ENCODE data around the gene MSRB3. TPM values are rescaled to one million over a fixed set of nuclear protein-coding genes. Genes with fewer than 3 reads are reported as not detected.

The MSRB3 gene
- total RNA-seq, 1 experiment from 2014 or later: 0.55 TPM

DNA sequence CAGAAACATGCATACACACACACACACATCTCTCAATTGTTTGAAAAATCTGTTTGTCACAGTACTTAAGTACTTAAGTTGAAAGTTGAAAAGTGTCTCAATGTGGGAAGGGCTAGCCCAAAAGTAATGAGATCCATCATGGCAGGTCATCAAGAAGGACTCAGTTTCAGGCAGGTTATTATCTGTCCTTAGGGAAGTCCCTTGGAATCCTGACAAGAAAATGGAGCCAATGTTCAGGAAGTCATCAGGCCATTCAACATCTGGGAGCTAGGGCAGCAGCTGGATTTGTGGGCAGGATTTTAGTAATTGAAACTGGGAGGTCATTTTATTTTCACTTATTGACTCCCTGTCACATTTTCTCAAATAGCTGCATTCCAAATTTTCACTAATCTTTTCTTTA lies 56.0 kb downstream of the MSRB3 start:
- intact Hi-C loops (cut with micrococcal nuclease; ENCODE audit: unreplicated experiment): no loop called here
- H2AFZ ChIP-seq: no peak overlapping the region
- H3K4me3 ChIP-seq: no peak overlapping the region
- ChIA-PET POLR2A (ENCODE audit: unreplicated experiment) (no interaction called here), CTCF (no interaction called here)
- H3K9me3 ChIP-seq (ENCODE audit: insufficient read depth, low read depth): 0 out of 2 replicates have a peak, but pooled peaks cover 4% of the 10 kb centered on the region
- no peak for DNase-seq
- TF ChIP-seq, protein P1, sequence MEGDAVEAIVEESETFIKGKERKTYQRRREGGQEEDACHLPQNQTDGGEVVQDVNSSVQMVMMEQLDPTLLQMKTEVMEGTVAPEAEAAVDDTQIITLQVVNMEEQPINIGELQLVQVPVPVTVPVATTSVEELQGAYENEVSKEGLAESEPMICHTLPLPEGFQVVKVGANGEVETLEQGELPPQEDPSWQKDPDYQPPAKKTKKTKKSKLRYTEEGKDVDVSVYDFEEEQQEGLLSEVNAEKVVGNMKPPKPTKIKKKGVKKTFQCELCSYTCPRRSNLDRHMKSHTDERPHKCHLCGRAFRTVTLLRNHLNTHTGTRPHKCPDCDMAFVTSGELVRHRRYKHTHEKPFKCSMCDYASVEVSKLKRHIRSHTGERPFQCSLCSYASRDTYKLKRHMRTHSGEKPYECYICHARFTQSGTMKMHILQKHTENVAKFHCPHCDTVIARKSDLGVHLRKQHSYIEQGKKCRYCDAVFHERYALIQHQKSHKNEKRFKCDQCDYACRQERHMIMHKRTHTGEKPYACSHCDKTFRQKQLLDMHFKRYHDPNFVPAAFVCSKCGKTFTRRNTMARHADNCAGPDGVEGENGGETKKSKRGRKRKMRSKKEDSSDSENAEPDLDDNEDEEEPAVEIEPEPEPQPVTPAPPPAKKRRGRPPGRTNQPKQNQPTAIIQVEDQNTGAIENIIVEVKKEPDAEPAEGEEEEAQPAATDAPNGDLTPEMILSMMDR (conservative IDR thresholded peaks at IDR 0.05): no peak
- no peak for TF ChIP-seq EZH2 (IDR thresholded peaks at IDR 0.05; ENCODE audit: low read depth)
- H4K20me1 ChIP-seq (ENCODE audit: insufficient read depth): no peaks in the 10 kb centered on the region
- no peak overlapping the region for H3K4me2 ChIP-seq
- H3K27ac ChIP-seq: no peak overlapping the region
- no peaks in the 10 kb centered on the region for H3K36me3 ChIP-seq (ENCODE audit: low read depth)
- H3K9me2 ChIP-seq (ENCODE audit: insufficient read depth): no peaks in the 10 kb centered on the region
- H3K4me1 ChIP-seq (replicated peaks; ENCODE audit: insufficient read depth): peaks cover 5% of the 10 kb centered on the region; the same call in 1 of the 2 replicates
- BruUV-seq (replicated peaks): no TSS peak
- H3F3A ChIP-seq (ENCODE audit: insufficient read depth, low read depth): no peaks in the 10 kb centered on the region
- no peaks in the 10 kb centered on the region for H3K27me3 ChIP-seq (ENCODE audit: insufficient read depth, low read depth)
- no peaks in the 10 kb centered on the region for H3K79me2 ChIP-seq (ENCODE audit: low read depth)

DNA sequence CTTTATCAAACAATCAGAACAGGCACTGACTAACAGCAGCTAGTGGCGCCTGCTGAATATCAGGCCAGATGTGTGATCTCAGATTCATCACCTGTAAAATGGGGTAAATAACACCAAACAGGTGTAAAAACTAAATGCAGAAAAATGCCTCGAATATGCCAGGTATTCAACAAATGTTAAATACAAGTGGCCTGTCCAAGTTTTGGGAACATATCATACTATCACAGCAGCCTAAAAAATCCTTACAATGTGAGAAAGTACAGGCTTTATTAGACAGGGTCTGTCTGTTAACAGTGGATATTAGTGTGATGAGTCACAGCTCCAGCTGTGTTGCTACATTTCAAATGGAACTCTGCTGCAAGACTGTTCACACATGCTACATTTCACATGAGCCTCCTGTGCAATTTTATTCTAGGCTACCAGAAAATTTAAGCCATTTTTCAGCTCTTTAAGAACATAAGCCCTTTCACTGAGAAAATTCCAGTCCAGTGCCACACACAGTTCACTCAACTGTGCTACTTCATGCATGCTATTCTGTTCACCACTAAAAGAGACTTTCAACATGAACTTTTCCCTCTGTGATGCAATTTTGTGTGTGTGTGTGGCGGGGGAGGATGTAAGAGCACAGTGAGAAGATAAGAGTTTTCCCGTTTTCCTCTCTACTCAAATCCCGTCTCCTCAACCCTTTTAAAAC lies 56.7 kb downstream of the MSRB3 start:
- ChIA-PET CTCF (no interaction called here), POLR2A (ENCODE audit: unreplicated experiment) (interaction anchor here (0.6 kb wide), 1 partner anchor 252 kb away, joined by 3 read pairs; no protein-coding TSS in a partner anchor)
- no peak overlapping the region for H3K4me2 ChIP-seq
- intact Hi-C loops (cut with micrococcal nuclease; ENCODE audit: unreplicated experiment): no loop called here
- no peak for DNase-seq
- no peaks in the 10 kb centered on the region for H3K79me2 ChIP-seq (ENCODE audit: low read depth)
- no TSS peak for BruUV-seq (replicated peaks)
- 0 out of 2 replicates have a peak, but pooled peaks cover 4% of the 10 kb centered on the region for H3K9me3 ChIP-seq (ENCODE audit: insufficient read depth, low read depth)
- H3K4me1 ChIP-seq (replicated peaks; ENCODE audit: insufficient read depth): peaks cover 5% of the 10 kb centered on the region; the same call in 1 of the 2 replicates
- no peaks in the 10 kb centered on the region for H3F3A ChIP-seq (ENCODE audit: insufficient read depth, low read depth)
- no peaks in the 10 kb centered on the region for H3K36me3 ChIP-seq (ENCODE audit: low read depth)
- H3K27me3 ChIP-seq (ENCODE audit: insufficient read depth, low read depth): no peaks in the 10 kb centered on the region
- H3K4me3 ChIP-seq: no peak overlapping the region
- H2AFZ ChIP-seq: no peak overlapping the region
- H3K9me2 ChIP-seq (ENCODE audit: insufficient read depth): no peaks in the 10 kb centered on the region
- H3K27ac ChIP-seq: no peak overlapping the region
- TF ChIP-seq EZH2 (IDR thresholded peaks at IDR 0.05; ENCODE audit: low read depth): no peak
- TF ChIP-seq, protein P1 (conservative IDR thresholded peaks at IDR 0.05): no peak
- H4K20me1 ChIP-seq (ENCODE audit: insufficient read depth): no peaks in the 10 kb centered on the region

DNA sequence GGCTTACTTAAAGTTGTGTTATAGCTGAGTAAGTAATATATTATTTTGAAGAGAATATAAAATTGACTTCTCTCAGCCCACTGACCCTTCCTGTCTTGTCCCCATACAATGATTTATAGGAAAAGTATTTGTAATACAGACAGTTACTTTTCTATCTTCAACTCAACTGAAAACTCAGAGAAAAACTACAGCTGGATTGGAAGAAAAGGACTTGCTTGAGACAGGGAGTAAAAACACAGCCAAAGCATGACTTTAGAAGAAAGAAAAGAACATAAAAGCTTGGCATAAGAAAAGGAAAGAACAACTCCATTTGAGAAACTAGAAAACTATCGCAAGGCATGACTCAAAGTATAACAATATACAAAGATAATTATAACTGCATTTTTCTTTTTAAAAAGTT lies 57.5 kb downstream of the MSRB3 start:
- no peak overlapping the region for H3K4me2 ChIP-seq
- BruUV-seq (replicated peaks): no TSS peak
- intact Hi-C loops (cut with micrococcal nuclease; ENCODE audit: unreplicated experiment): no loop called here

More for the DNA sequence above, 57.5 kb downstream of the MSRB3 start:
- no peaks in the 10 kb centered on the region for H3K9me2 ChIP-seq (ENCODE audit: insufficient read depth)
- no peaks in the 10 kb centered on the region for H3F3A ChIP-seq (ENCODE audit: insufficient read depth, low read depth)
- 0 out of 2 replicates have a peak, but pooled peaks cover 4% of the 10 kb centered on the region for H3K9me3 ChIP-seq (ENCODE audit: insufficient read depth, low read depth)
- H3K4me1 ChIP-seq (replicated peaks; ENCODE audit: insufficient read depth): peaks cover 5% of the 10 kb centered on the region; the same call in 1 of the 2 replicates
- no peaks in the 10 kb centered on the region for H4K20me1 ChIP-seq (ENCODE audit: insufficient read depth)
- no peaks in the 10 kb centered on the region for H3K79me2 ChIP-seq (ENCODE audit: low read depth)
- TF ChIP-seq EZH2 (IDR thresholded peaks at IDR 0.05; ENCODE audit: low read depth): no peak
- TF ChIP-seq, protein P1 (conservative IDR thresholded peaks at IDR 0.05): no peak
- H3K4me3 ChIP-seq: no peak overlapping the region
- H2AFZ ChIP-seq: no peak overlapping the region
- no peaks in the 10 kb centered on the region for H3K36me3 ChIP-seq (ENCODE audit: low read depth)
- DNase-seq: no peak
- H3K27ac ChIP-seq: no peak overlapping the region
- CTCF ChIA-PET: no interaction called here
- POLR2A ChIA-PET (ENCODE audit: unreplicated experiment): interaction anchor here (0.6 kb wide), 1 partner anchor 251 kb away, joined by 3 read pairs; no protein-coding TSS in a partner anchor
- H3K27me3 ChIP-seq (ENCODE audit: insufficient read depth, low read depth): no peaks in the 10 kb centered on the region
